GM18498 (cell line): ENCODE results near the gene TNFAIP2.

ENCODE experiments used
- ATAC-seq: cut with Tn5 transposase; IDR thresholded peaks from one replicate; pipeline ENCODE4 v1.9.1; 2021; ENCODE audit warnings: mild to moderate bottlenecking, moderate library complexity; ENCODE audit not compliant: unreplicated experiment

TNFAIP2 gene

GRCh38 chr14:103179094-103179493, 55.8 kb downstream of the TNFAIP2 start:
- no peak for ATAC-seq

GRCh38 chr14:103180331-103180730, 57.1 kb downstream of the TNFAIP2 start:
- no peak for ATAC-seq

GRCh38 chr14:103184046-103184445, 60.8 kb downstream of the TNFAIP2 start:
- no peak for ATAC-seq

GRCh38 chr14:103185051-103186029, 62.1 kb downstream of the TNFAIP2 start:
- no peak for ATAC-seq

- no peak for ATAC-seq
Measured at GRCh38 chr14:103186241-103186822, 63.1 kb downstream of the TNFAIP2 start.
